Measurements from ENCODE around the gene E4F1. TPM values are rescaled to one million over a fixed set of nuclear protein-coding genes. Genes with fewer than 3 reads are reported as not detected.
"Not testable (repeated sequence)": the region's sequence is repeated elsewhere in the genome, so short reads cannot be mapped to it uniquely, and the experiment has no call there.

The E4F1 gene
- total RNA-seq, 1 experiment from 2014 or later, result 34.4 TPM

DNA sequence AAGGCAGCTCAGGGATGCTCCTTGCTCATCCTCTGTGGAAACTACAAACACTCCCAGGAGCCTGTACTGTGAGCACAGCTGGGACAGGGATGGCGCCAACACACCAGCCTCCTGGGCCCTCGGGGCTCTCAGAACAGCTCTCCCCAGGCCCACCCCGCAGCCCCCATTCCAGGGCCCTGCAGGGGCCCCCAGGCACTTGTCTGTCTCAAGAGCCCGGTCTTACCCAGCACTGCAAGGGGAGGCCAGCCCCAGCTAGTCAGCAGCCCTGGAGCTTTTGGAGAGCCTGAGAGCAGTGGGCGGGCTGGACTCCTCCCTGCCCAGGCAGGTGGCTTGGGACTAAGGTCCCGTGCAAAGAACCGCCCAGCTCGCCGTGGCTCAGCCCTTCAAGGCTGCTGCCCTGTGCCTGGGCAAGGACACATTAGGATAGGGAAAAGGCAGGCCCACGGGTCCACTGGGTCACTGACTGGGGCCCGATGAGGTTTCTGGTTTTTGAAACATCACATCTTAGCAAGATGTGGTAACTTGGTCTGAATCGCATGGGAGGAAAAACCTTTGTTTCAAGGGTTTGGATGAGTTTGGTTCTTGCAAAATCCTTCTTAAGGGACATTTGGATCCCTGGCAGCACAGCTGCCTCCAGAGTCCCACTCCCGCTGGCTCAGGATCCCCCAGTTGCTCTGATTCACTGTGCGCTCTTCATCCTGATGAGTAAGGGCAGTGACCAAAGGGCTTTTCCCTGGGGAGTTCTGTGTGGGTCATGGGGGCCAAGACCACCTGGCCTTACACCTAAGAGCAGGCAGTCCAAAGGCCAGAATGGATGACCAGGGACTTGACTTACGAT, 15.7 kb downstream of the E4F1 start:
- no peaks in the 10 kb centered on the region for H3K4me1 Mint-ChIP-seq
- DNase-seq (ENCODE audit: low spot score) (peak; percentile 38), ATAC-seq (peak; percentile 14)
- ChIA-PET POLR2A (interaction anchor here (1.0 to 4.1 kb wide), 2 partner anchors 13 to 84 kb away, joined by 3 to 28 read pairs; partner anchors contain the start of genes ECI1 and TRAF7), CTCF (interaction anchor here (0.5 to 4.5 kb wide), 8 partner anchors 8 to 262 kb away, joined by 3 to 51 read pairs (median 4); partner anchors contain the start of genes CASKIN1 and ECI1)
- no peak for TF ChIP-seq GABPB1 (CRISPR knock-in tag; IDR thresholded peaks at IDR 0.05)
- TF ChIP-seq STAT6 (CRISPR knock-in tag; conservative IDR thresholded peaks at IDR 0.05; ENCODE audit: low read depth), result no peak
- TF ChIP-seq, protein P1, sequence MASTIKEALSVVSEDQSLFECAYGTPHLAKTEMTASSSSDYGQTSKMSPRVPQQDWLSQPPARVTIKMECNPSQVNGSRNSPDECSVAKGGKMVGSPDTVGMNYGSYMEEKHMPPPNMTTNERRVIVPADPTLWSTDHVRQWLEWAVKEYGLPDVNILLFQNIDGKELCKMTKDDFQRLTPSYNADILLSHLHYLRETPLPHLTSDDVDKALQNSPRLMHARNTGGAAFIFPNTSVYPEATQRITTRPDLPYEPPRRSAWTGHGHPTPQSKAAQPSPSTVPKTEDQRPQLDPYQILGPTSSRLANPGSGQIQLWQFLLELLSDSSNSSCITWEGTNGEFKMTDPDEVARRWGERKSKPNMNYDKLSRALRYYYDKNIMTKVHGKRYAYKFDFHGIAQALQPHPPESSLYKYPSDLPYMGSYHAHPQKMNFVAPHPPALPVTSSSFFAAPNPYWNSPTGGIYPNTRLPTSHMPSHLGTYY (CRISPR knock-in tag; IDR thresholded peaks at IDR 0.05), result 0 out of 2 replicates have a peak, but pooled peaks have one; percentile 33
- TF ChIP-seq, protein P2, sequence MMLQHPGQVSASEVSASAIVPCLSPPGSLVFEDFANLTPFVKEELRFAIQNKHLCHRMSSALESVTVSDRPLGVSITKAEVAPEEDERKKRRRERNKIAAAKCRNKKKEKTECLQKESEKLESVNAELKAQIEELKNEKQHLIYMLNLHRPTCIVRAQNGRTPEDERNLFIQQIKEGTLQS (CRISPR knock-in tag; conservative IDR thresholded peaks at IDR 0.05), result no peak
- no peak for TF ChIP-seq NFYB (CRISPR knock-in tag; conservative IDR thresholded peaks at IDR 0.05; ENCODE audit: low read depth)
- TF ChIP-seq, protein P3, sequence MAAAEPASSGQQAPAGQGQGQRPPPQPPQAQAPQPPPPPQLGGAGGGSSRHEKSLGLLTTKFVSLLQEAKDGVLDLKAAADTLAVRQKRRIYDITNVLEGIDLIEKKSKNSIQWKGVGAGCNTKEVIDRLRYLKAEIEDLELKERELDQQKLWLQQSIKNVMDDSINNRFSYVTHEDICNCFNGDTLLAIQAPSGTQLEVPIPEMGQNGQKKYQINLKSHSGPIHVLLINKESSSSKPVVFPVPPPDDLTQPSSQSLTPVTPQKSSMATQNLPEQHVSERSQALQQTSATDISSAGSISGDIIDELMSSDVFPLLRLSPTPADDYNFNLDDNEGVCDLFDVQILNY (CRISPR knock-in tag; IDR thresholded peaks at IDR 0.05), result no peak
- TF ChIP-seq GTF2I (CRISPR knock-in tag; conservative IDR thresholded peaks at IDR 0.05), result no peak
- TF ChIP-seq, protein P4, sequence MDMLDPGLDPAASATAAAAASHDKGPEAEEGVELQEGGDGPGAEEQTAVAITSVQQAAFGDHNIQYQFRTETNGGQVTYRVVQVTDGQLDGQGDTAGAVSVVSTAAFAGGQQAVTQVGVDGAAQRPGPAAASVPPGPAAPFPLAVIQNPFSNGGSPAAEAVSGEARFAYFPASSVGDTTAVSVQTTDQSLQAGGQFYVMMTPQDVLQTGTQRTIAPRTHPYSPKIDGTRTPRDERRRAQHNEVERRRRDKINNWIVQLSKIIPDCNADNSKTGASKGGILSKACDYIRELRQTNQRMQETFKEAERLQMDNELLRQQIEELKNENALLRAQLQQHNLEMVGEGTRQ (CRISPR knock-in tag; IDR thresholded peaks at IDR 0.05), result no peak
- 0 out of 2 replicates have a peak overlapping the region, but pooled peaks have one; percentile 32 for H3K27ac Mint-ChIP-seq
- H3K36me3 Mint-ChIP-seq, result peaks cover 15% of the 10 kb centered on the region
- H3K4me3 Mint-ChIP-seq, result no peak overlapping the region
- H3K27me3 Mint-ChIP-seq (ENCODE audit: low read depth), result peaks cover 16% of the 10 kb centered on the region
- no peaks in the 10 kb centered on the region for H3K9me3 Mint-ChIP-seq

- not testable (repeated sequence) for DNase-seq (ENCODE audit: low spot score); H3K4me1 Mint-ChIP-seq; H3K4me3 Mint-ChIP-seq; H3K27ac Mint-ChIP-seq; ATAC-seq; H3K9me3 Mint-ChIP-seq
- H3K27me3 Mint-ChIP-seq (ENCODE audit: low read depth), result peaks cover 16% of the 10 kb centered on the region
- POLR2A ChIA-PET, result interaction anchor here (0.5 to 1.2 kb wide), 3 partner anchors 12 to 34 kb away, joined by 3 to 7 read pairs (median 5); partner anchors contain the start of gene ECI1
- H3K36me3 Mint-ChIP-seq, result peaks cover 20% of the 10 kb centered on the region
- CTCF ChIA-PET, result interaction anchor here (3.6 kb wide), 1 partner anchor 12 kb away, joined by 15 read pairs; the partner anchor contains the start of gene ECI1
Measured at GRCh38 chr16:2240331-2240730, 16.9 kb downstream of the E4F1 start.

- Mint-ChIP-seq H3K4me3 (no peak overlapping the region), H3K27me3 (ENCODE audit: low read depth) (peaks cover 2% of the 10 kb centered on the region), H3K27ac (no peak overlapping the region), H3K36me3 (peaks cover 33% of the 10 kb centered on the region), H3K4me1 (no peaks in the 10 kb centered on the region), H3K9me3 (no peaks in the 10 kb centered on the region)
- ATAC-seq (no peak), DNase-seq (ENCODE audit: low spot score) (no peak)
- TF ChIP-seq, protein P1 (CRISPR knock-in tag; IDR thresholded peaks at IDR 0.05), result no peak
- TF ChIP-seq, protein P2 (CRISPR knock-in tag; conservative IDR thresholded peaks at IDR 0.05), result no peak
- TF ChIP-seq GTF2I (CRISPR knock-in tag; conservative IDR thresholded peaks at IDR 0.05) (no peak), ZNF263 (CRISPR knock-in tag; IDR thresholded peaks at IDR 0.05; ENCODE audit: low read depth) (no peak)
- TF ChIP-seq, protein P3 (CRISPR knock-in tag; IDR thresholded peaks at IDR 0.05), result no peak
- CTCF ChIA-PET, result interaction anchor here (0.6 to 3.6 kb wide), 3 partner anchors 9 to 186 kb away, joined by 3 to 15 read pairs (median 4); partner anchors contain the start of gene ECI1
- POLR2A ChIA-PET, result no interaction called here
Measured at GRCh38 chr16:2242598-2242997, 19.2 kb downstream of the E4F1 start.
